Measurements from ENCODE around the gene ANKRD33B. TPM values are rescaled to one million over a fixed set of nuclear protein-coding genes. Genes with fewer than 3 reads are reported as not detected.
"Not testable (repeated sequence)": the region's sequence is repeated elsewhere in the genome, so short reads cannot be mapped to it uniquely, and the experiment has no call there.

ANKRD33B gene
- total RNA-seq, 2 donors from 2014 or later, result 0.61 to 1.8 TPM

GRCh38 chr5:10660135-10660534 lies 96.3 kb downstream of the ANKRD33B start:
- intact Hi-C loops (cut with DNase I, micrococcal nuclease), result no loop called here
- peak in 1 of 2 donors; percentile 4 for DNase-seq
- ATAC-seq, result no peak

- ATAC-seq (no peak), DNase-seq (no peak)
- intact Hi-C loops (cut with DNase I, micrococcal nuclease), result no loop called here
Observed at GRCh38 chr5:10660720-10661387, 97.0 kb downstream of the ANKRD33B start.

- no peak for ATAC-seq
- intact Hi-C loops (cut with DNase I, micrococcal nuclease), result no loop called here
- DNase-seq, result no peak
Observed at GRCh38 chr5:10661401-10661800, 97.5 kb downstream of the ANKRD33B start.

- ATAC-seq, result no peak
- intact Hi-C loops (cut with DNase I, micrococcal nuclease), result no loop called here
- no peak for DNase-seq
Observed at GRCh38 chr5:10662083-10662482, 98.2 kb downstream of the ANKRD33B start.

- no peak for ATAC-seq
- intact Hi-C loops (cut with DNase I, micrococcal nuclease), result no loop called here
- no peak for DNase-seq
Observed at GRCh38 chr5:10662661-10663488, 99.0 kb downstream of the ANKRD33B start.

- intact Hi-C loops (cut with DNase I, micrococcal nuclease), result no loop called here
- ATAC-seq (no peak), DNase-seq (no peak)
Observed at GRCh38 chr5:10663489-10664179, 99.8 kb downstream of the ANKRD33B start.

- ATAC-seq; intact Hi-C loops (cut with DNase I, micrococcal nuclease); DNase-seq: not testable (repeated sequence)
Observed at GRCh38 chr5:10664180-10664769, 100.4 kb downstream of the ANKRD33B start.

GRCh38 chr5:10665799-10666198 lies 101.9 kb downstream of the ANKRD33B start:
- intact Hi-C loops (cut with DNase I, micrococcal nuclease), result no loop called here
- DNase-seq (no peak), ATAC-seq (no peak)

- ATAC-seq, result no peak
- no peak for DNase-seq
- intact Hi-C loops (cut with DNase I, micrococcal nuclease), result no loop called here
Observed at GRCh38 chr5:10666531-10667299, 102.8 kb downstream of the ANKRD33B start.

- no peak for ATAC-seq
- intact Hi-C loops (cut with DNase I, micrococcal nuclease), result no loop called here
- DNase-seq, result no peak
Observed at GRCh38 chr5:10667431-10668057, 103.7 kb downstream of the ANKRD33B start.

- ATAC-seq (no peak), DNase-seq (no peak)
- intact Hi-C loops (cut with DNase I, micrococcal nuclease), result no loop called here
Observed at GRCh38 chr5:10668697-10669096, 104.8 kb downstream of the ANKRD33B start.

- ATAC-seq, result no peak
- no peak for DNase-seq
- intact Hi-C loops (cut with DNase I, micrococcal nuclease), result no loop called here
Observed at GRCh38 chr5:10669983-10670382, 106.1 kb downstream of the ANKRD33B start.

GRCh38 chr5:10671041-10672008 lies 107.5 kb downstream of the ANKRD33B start:
- ATAC-seq, result no peak

GRCh38 chr5:10672146-10673016 lies 108.5 kb downstream of the ANKRD33B start:
- intact Hi-C loops (cut with DNase I, micrococcal nuclease), result no loop called here
- no peak for ATAC-seq
- DNase-seq, result no peak

More at GRCh38 chr5:10671041-10672008, 107.5 kb downstream of the ANKRD33B start:
- intact Hi-C loops (cut with DNase I, micrococcal nuclease), result no loop called here
- no peak for DNase-seq

GRCh38 chr5:10673017-10673389 lies 109.1 kb downstream of the ANKRD33B start:
- DNase-seq (no peak), ATAC-seq (no peak)
- intact Hi-C loops (cut with DNase I, micrococcal nuclease), result no loop called here

- DNase-seq (no peak), ATAC-seq (no peak)
- intact Hi-C loops (cut with DNase I, micrococcal nuclease), result no loop called here
Observed at GRCh38 chr5:10673407-10673806, 109.5 kb downstream of the ANKRD33B start.
